GM19035 (cell line): ENCODE results near the gene LRTM2.

Experiments
- ATAC-seq: cut with Tn5 transposase; IDR thresholded peaks from one replicate; pipeline ENCODE4 v1.9.1; 2021; ENCODE audit not compliant: unreplicated experiment

The LRTM2 gene

DNA sequence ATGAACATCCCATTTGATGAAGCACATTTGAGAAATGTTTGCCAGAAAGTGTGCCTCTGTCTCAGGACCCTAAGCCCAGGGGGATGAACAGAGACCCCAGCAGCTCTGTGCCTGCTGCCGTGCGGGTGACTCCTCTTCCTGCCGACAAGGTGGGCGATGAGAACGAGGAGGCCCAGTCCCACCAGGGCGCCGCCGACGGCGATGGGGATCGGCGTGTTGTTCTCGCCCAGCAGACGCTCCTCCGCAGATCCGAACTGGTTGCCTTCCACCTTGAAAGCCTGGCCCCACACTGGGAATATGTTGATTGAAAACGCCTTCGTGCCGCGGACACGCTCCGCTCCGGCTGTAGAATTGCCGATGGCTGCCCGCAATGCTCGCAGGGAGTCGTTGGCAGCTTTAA is 44.1 kb downstream of the LRTM2 start:
- no peak for ATAC-seq

DNA sequence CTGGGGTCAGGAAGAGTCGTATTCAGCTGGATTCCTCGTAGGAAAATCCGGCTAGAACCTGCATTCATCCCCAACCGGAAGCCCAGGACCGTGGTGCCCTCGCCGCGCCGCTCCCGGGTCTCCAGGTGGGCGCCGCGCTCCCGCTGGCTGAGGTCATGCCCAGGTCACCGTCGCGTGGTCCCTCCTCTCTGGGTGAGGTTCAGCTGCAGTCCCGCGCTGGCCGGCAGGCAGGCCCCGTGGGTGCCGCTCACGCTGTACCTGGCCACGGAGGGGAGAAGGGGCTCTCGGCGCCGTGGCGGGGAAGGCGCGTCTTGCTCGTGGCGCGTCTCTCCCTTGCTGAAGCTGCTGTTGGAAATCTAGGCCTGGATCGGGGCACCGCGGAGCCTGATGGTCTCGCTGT is 44.5 kb downstream of the LRTM2 start:
- ATAC-seq: no peak

DNA sequence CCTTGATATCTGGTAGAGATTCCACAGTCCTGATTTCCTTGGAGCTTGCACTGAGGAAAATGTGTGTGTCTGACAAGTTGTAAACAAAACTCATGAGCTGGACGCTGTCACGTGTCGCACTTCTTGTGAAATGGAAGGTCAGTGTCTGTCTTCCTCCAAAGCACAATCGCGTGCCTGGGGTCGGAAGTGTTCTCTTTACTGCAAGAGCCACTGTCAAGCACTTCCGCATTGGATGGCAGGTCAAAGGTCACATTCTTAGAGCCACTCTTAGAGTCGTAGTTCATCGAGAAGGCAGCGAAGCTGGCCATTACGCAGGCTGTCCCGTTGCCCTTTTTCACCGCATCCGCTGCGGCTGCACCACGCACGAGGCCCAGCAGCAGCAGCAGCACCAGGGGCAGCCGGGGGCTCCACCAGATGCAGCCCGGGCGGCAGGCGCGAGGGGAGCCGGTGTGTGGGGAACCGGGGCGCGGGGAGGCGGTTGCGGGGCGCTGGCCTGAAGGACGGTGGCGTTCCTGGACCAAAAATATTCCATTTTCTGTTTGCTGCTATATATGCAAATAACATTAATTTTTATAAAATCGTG is 45.0 kb downstream of the LRTM2 start:
- no peak for ATAC-seq

DNA sequence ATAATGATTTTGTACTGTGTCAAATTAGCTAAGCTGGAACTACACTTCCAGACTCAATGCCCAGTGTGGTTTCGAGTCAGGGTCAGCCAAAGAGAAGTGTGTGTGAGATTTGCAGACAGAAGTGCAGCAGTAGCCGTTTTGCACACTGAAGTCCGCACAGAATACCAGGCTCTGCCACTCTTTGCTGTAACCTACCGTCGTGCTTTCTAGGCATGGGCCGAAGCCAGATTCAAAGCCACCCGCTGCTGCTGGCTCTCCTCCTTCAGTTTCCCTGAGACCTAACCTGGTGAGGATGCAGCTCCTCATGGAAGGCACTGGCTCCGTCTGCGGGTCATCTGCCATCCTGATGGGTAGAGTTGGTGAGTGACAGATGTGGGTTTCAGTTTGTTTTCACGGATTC is 48.8 kb downstream of the LRTM2 start:
- no peak for ATAC-seq

DNA sequence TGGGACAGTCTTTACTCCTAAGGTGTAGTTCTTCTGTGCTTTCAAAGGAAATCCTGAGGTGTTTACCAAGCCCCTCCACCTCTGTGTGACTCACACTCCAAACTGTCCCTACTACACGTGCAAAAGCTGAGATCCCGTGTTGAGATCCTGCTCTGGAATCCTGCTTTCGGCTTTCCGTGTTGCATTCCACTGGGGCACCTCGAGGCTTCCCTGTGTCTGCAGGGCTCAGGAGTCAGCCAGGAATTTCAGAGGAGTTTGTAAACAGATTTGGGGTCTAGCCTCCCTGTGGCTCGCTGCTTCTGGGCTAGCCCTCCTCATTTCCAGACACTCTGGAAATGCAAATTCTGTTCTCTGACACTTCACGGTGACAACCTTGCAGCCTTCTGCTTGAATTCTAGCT is 49.7 kb downstream of the LRTM2 start:
- no peak for ATAC-seq

DNA sequence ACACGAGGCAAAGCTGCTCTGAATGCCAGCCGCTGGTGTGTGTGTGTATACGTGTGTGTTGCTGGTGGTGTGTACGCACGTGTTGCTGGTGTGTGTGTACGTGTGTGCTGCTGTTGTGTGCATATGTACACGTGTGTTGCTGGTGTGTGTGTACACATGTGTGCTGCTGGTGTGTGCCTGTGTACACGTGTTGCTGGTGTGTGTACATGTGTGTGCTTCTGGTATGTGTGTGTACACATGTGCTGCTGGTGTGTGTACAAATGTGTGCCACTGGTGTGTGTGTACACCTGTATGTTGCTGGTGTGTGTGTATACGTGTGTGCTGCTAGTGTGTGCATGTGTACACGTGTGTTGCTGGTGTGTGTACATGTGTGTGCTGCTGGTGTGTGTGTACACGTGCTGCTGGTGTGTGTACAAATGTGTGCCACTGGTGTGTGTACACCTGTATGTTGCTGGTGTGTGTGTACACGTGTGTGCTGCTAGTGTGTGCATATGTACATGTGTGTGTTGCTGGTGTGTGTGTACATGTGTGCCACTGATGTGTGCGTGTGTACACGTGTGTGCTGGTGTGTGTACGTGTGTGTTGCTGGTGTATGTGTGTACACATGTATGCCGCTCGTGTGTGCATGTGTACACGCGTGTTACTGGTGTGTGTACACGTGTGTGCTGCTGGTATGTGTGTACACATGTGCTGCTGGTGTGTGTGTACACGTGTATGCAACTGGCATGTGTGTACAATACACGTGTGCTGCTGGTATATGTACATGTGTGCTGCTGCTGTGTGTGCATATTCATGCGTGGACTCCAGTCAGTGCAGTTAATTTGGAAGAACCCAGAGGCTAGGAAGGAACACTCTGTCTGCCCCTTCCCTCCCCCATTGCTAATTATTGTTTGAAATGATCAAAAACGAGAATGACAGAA is 50.9 kb downstream of the LRTM2 start:
- no peak for ATAC-seq

DNA sequence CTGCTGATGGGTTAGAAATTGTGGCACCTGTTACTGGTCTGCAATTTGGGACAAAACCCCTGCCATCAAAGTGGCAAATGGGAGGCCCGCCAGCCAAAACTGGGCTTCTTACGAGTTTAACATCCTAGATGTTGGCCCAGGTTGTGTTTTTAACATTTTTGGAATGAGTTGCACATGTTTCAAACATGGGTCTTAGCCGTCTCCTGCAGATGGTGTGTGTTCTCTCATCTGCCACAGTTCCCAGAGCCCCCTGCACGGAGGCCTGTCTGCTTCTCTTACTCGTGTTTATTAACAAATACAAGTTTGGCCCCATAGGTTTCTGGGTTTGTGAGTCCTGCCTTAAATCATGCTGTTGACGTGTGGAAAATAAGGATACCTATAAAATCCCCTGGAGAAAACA is 51.6 kb downstream of the LRTM2 start:
- ATAC-seq: no peak

DNA sequence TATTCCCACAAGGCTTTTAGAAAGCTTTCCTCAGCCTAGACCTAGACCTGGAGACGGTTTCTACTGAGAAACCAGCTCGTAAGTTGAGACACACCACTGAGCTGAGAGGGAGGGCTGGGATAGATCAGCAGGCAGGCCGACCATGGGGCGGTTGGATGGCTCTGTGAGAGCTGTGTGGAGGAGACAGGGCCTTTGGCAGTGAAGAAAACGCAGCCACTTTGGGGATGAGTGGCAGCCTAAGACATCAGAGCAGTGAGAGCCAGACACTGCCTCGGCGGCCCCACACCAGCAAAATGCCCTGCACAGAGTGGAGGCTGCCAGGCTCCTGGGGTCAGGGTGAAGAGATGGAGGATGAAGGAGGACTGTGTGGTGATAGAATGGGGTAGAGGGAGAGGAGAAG is 52.1 kb downstream of the LRTM2 start:
- no peak for ATAC-seq

DNA sequence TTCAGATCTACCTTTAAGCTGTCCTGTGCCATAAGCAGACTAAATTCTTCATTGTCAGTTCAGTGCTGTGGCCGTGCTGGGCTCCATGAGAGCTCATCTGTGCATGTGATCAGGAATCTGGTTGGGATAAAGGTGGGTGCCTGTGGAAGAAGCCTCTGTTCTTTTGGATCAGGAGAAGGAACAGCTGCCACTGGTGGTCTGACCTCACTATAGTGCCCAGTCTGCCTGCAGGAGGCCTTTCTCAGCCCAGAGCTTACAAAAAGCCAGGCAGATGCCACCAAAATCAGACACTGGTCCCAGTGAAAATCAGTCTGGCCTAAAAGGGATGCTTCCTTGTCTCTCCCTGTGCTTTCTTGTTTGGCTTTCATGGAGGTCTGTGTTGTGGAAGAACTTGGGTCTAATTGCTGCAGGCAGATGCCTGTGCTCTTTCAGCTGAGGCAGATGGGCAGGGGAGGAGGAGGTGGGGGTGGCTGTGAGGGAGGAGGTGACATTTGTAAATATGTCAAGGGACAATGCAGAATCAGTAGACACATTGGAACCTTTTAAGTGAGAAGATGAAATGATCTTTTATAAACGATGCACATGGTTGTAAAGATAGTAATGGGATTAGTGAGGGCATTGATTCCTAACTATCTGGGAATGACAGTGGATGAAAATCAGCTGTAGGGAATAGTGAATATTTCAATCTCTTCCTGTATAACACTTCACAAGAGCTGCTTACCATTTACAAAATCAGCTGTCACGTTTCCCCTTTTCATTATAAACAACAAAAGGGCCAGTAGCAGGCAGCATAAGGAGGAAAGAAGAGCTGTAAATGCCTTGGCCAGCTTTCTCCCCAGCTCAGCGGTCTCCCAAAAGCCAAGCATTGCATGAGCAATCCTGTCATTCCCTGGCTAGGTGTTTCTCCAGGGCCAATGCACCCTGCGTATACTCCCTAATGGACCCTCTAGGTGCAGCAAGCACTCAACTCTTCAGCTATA is 53.5 kb downstream of the LRTM2 start:
- no peak for ATAC-seq

DNA sequence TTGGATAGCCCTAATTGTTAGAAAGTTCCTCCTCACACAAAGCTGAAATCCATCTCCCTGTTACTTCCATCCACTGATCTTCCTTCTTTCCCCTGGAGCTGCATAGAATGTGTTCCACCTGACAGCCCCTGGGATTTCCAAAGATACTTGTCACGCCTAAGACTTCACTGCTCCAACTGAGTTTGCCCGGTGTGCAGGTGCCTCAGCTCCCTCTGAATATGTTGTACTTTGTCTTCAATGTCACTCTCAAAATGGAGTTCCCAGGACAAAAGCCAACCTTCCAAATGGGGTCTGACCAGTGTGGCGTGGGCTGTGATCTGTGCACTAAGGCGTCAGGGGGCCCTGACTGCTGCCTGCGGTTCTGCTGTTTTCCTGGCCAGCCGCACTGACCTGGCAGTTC is 55.2 kb downstream of the LRTM2 start:
- ATAC-seq: no peak

DNA sequence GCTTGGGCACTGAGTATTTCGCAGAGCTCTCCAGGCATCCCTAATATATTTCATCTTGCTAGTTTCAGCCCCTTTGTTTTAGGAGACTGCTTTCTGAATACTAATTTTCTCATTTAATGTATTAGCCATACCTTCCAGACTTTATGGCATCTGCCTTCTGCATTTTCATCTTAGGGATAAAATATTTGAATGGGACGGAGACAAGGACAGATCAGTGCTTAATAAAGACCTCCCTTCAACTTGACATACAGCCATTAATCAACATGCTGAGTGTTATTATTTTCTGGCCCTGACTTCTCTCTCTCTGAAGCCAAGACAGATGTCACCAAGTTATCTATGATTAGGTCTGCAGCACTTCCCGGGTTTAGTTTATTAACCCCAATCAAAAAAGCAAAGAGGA is 55.7 kb downstream of the LRTM2 start:
- ATAC-seq: no peak

DNA sequence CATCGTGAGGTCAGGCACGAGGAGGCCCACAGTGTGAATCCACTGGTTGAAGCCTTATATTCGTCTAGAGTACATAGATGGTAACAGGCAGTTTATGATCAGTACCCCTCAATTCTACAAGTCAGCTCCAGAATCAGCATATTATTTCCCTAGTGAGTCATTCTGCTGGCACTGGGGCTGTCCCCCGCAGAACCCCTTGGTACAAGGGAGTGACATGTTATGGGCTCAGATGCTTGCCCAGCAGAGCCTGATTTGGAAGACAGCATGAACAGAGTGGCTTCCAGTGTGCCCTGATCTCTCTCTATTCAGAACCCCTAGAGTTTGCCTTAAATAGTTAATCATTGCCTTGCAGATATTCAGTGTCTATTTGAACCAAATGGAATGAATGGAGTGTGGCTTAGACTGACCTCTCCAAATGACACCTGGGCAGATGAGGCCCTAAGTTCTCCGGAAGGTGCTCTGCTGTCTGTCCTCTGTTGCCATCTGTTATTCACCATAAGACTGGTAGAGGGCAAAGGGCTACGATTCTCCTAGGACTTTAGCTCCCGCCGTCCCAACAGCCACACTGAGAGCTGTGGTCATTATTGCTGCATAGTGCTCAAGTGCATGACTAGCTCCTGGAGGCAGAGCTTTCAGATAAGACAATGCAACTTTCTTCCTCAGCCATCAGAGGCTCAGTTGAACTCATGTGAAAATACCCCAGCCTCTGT is 57.0 kb downstream of the LRTM2 start:
- no peak for ATAC-seq

DNA sequence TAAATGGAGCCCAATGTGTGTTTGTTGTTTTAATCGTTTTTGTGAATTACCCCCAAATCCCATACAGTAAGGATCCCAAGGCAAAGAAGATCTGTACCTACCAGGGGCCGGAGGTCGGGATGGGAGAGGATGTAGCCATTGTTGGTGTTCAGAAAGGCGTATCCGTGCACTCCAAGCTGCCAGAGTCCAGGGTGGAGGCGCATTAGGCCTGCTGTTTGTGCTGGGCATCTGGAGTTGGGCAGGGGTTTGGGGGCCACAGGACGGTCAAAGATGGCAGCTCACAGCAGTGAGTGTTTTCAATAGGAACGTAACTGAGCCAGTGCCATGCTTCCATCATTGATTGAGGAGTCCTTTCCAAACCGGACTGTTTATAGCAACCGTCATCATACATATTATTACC is 57.8 kb downstream of the LRTM2 start:
- ATAC-seq: no peak

DNA sequence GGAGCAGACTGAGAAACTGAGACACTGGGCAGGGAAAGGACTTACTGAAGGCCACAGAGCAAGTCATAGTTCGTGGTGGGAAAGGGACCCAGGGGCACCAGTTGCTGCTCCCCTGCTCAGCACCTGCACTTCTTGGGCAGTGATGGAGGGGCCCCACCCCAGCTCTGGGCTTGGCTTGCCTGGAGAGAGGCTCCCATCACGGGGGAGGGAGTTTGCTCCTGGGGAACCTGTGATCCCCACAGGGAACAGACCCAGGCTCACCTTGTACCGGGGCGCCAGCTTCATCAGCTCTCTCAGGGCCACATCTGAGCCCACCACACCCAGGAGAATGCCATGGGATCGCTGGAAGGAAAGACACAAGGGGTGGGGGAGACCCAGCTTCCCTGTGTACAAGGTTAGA is 58.3 kb downstream of the LRTM2 start:
- ATAC-seq: no peak

DNA sequence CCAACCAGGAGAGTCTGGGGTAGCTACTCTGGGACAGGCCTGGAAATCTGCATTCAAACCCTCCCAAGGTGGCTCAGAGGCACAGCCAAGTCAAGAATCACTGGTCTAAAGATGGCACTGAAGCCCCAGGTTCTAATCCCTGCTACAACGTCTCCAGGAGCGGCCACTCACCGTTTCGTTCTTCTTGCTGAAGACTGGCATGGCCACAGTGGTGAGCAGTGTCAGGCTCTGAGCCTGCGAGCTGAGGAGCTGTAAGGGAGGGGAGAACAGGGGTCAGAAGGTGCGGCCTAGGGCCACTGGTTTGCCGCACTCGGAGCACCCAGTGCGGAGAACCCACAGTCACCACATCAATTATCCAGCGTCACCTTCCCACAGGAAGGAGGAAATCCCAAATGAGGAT is 59.3 kb downstream of the LRTM2 start:
- no peak for ATAC-seq

DNA sequence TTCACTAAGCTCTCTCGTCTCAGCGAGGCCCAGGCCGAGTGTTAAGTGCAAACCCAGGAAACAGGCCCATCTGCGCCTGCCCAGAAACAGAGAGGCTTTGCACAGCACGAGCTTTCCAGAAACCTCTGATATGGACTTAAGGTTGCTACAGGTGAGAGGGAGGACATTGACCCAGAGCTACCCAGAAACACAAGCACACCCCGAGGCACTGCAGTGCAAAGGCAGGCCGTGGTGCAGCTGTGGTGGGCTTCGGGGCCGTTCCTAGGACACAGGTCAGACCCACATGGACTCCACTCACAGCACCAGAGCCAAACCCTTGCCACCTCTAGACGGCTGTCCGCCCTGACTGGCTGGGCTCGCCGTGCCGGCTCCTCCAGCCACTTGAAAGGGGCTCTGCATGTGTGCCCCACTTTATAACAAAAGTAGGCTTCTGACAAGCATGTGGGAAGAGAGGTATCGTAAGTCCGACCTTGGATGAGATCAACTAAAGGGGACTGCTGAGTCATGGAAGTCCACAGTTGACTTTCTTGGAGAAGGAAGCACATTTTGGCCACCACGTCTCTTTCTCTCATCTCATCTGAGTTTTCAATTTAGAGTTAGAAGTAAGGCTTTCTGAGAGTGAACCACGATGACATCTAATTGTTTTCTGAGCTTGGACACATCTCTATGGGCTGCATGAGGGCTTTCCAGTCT is 59.9 kb downstream of the LRTM2 start:
- ATAC-seq: no peak

DNA sequence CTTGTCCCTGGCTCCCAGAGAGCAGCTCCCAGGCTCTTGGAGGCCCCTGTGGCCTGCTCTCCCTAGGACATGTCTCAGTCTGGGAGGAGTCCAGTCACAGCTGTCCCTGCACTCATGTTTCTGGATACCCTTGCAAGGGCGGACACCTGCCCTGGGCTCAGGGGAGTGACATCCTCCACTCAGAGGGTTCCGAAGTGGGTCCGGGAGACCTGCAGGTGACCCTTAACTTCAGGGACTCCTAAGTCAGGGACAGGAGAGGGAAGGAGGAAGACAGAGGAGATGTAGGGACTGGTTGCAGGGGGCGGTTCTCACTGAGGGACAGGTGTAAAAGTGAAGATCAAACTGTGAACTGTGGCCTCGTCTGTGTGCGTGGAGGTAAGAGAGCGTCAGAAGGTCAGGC is 60.5 kb downstream of the LRTM2 start:
- no peak for ATAC-seq

DNA sequence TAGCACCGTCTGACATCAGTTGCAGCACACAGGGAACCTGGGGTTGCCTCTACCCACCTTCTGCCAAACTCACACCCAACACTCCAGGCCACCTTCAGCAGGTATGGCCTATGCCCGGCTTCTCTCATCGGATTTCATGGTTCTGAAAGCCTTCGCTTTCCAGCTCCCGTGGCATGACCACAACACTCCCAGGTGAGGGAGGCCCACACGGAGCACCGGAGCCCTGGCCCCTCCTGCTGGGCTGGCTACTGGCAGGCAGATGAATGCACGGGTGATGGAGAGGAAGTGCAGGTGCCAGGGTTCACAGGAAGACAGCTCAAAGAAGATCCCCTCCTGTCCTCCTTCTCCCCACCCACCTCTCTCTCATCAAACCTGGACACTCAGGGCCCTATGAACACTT is 60.9 kb downstream of the LRTM2 start:
- no peak for ATAC-seq

DNA sequence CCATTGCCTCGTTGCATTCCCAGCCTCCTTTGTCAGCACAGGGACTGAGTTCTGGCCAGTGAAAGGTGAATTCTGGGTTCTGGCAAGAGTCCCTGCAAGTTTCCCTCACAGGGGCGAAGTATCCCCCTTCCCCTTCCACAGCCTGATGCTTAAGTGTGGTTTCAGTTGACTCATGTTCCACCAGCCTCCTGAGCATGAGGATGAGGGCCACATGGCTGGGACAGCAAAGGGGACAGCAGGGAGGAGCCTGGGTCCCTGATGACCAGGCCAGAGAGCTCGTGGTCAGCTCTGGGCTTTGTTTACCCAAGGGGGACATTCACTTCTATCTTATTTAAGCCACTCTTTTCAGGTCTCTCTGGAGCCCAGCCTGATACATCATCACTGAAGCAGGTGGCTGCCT is 61.6 kb downstream of the LRTM2 start:
- no peak for ATAC-seq

DNA sequence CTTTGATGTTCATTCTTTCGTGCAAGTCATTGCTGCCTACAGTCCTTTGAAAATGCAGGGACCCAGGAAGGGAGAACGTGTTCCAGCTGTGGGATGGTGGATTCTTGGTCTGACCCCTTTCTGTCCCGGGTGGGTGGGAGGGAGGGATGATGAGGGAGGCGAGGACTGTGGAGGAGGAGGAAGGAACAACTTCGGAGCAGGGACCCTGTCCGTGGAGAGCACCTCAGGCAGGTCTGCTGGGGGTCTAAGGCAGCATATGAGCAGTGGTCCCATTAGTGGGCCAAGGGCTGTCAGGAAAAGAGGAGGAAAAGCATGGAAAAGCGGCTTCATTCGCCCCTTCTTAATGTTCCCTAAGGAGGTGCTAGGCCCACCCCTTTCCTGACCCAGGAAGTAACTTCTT is 62.0 kb downstream of the LRTM2 start:
- no peak for ATAC-seq
